ENCODE results near the gene C2orf92.

DNA sequence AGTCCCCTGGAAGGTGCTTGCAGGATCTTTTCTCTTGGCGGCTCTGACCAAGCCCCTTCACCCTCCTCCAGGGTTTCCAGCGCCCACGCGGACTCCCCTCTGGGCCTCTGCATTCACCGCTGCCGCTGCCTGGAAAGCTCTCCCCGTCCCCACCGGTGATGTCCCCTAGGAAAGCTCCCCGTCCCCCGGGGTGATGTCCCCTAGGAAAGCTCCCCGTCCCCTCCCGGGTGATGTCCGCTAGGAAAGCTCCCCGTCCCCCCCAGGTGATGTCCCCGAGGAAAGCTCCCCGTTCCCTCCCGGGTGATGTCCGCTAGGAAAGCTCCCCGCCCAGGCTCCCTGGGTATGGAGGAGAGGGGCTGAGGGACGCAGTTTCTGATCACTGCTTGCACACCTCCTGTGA is 71.7 kb downstream of the C2orf92 start:
- TF ChIP-seq, protein P1, sequence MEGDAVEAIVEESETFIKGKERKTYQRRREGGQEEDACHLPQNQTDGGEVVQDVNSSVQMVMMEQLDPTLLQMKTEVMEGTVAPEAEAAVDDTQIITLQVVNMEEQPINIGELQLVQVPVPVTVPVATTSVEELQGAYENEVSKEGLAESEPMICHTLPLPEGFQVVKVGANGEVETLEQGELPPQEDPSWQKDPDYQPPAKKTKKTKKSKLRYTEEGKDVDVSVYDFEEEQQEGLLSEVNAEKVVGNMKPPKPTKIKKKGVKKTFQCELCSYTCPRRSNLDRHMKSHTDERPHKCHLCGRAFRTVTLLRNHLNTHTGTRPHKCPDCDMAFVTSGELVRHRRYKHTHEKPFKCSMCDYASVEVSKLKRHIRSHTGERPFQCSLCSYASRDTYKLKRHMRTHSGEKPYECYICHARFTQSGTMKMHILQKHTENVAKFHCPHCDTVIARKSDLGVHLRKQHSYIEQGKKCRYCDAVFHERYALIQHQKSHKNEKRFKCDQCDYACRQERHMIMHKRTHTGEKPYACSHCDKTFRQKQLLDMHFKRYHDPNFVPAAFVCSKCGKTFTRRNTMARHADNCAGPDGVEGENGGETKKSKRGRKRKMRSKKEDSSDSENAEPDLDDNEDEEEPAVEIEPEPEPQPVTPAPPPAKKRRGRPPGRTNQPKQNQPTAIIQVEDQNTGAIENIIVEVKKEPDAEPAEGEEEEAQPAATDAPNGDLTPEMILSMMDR (IDR thresholded peaks at IDR 0.05): no peak
- TF ChIP-seq POLR2AphosphoS5 (IDR thresholded peaks at IDR 0.05; ENCODE audit: low read depth, low read length): no peak
- TF ChIP-seq SIN3A (IDR thresholded peaks at IDR 0.05; ENCODE audit: borderline replicate concordance, insufficient read depth, low read depth, low read length): no peak
